RPMI8226 (cell line): ENCODE data around the gene UBFD1.
A peak's percentile ranks its signal among the peaks of the same experiment; 100 is the strongest.
"Not testable (repeated sequence)": the region's sequence is repeated elsewhere in the genome, so short reads cannot be mapped to it uniquely, and the experiment has no call there.

Experiments used
- DNase-seq: peaks from one replicate; pipeline ENCODE4 v3.0.0-alpha.2; 2015

The UBFD1 gene

GRCh38 chr16:23527961-23528643, 29.4 kb upstream of the UBFD1 start:
- DNase-seq, result no peak

DNA sequence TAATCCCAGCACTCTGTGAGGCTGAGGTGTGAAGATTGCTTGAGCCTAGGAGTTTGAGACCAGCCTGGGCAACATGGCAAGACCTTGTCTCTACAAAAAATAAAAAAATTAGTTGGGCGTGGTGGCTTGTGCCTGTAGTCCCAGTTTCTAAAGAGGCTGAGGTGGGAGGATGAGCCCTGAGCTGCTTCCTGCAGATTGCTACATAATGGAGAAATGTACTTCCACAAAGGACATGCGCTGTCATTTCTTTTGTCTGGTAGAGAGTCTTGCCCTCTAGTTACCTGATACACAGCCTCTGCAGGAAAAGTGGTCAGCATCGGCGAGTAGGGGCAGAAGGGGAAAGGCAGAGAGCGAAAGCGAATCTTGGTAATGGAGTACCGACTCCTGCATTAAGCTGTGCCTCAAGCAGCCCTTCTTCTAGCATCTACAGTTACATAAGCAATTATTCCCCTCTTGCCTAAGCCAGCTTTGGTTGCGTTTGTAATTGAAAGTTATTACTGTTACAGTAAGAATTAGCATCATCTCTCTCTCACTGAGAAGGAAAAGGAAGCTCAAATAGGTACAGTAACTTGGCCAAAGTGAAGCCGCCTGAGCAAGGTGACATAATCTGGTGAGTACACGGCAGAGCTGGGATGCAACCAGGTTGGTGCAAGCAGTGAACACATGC, 28.8 kb upstream of the UBFD1 start:
- no peak for DNase-seq

DNA sequence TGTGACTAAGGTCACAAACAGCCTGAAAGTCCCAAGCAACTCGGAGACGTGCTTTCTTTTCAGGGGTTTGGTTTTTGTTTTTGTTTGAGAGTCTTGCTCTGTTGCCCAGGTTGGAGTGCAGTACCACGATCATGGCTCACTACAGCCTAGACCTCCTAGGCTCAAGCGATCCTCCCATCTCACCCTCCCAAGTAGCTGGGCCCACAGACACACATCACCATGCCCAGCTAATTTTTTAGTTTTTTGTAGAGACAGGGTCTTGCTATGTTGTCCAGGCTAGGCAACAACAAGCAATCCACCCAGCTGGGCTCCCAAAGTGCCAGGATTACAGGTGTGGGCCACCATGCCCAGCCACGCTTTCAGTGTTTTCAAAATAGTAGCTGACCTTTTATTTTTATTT, 27.5 kb upstream of the UBFD1 start:
- no peak for DNase-seq

GRCh38 chr16:23532448-23532847, 25.1 kb upstream of the UBFD1 start:
- DNase-seq, result no peak

GRCh38 chr16:23534868-23535860, 22.4 kb upstream of the UBFD1 start:
- DNase-seq, result no peak

- DNase-seq, result no peak
These were observed 21.6 kb upstream of the UBFD1 start for GRCh38 chr16:23535901-23536300.

DNA sequence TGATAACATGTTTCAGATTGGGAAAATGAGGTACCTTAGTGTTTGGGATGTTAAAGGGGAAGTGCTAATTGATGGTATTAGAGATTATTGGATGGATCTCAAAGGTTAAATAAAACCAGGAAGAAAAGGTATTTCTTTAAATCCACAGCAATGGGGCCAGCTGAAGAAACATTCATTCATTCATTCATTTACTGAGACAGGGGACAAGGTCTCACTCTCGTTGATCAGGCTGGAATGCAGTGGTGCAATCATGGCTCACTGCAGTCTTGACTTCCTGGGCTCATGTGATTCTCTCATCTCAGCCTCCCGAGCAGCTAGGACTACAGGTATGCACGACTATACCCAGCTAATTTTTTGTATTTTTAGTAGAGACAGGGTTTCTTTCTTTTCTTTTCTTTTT, 20.1 kb upstream of the UBFD1 start:
- DNase-seq, result no peak

DNA sequence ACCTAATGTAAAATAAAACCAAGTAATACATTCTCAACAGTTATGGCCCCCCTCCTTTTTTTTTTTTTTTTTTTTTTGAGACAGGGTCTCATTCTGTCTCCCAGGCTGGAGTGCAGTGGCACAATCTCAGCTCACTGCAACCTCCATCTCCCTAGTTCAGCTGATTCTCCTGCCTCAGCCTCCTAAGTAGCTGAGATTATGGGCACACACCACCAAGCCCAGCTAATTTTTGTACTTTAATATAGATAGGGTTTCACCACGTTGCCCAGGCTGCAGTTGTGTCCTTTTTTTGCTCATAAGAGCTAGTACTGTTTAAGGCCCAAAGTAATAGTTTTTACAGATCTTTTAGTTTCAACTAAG, 18.6 kb upstream of the UBFD1 start:
- no peak for DNase-seq

DNA sequence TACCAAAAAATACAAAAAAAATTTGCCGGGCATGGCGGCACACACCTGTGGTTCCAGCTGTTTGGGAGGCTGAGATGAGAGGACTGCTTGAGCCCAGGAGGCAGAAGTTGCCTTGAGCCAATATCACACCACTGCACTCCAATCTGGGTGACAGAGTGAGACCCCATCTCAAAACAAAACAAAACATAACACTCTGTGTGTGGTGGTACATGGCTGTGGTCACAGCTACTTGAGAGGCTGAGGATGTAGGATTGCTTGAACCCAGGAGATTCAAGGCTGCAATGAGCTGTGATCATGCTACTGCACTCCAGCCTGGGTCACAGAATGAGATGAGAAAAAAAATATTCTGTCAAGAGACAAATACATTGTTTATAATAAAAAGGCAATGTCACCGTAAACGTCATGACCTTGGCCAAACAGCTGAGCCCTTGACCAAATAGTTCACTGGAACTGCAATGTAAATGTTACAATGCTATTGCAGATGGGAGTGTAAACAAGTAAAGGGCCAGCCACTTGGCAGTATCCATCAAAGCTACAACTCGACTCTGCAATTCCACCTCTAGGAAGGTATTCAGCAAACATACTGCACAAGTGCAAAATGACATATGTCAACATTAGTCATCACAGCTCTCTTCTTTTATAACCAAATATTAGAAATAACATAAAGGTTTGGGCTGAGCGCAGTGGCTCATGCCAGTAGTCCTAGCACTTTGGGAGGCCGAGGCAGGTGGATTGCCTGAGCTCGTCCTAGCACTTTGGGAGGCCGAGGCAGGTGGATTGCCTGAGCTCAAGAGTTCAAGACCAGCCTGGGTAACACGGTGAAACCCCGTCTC, 17.3 kb upstream of the UBFD1 start:
- no peak for DNase-seq

DNA sequence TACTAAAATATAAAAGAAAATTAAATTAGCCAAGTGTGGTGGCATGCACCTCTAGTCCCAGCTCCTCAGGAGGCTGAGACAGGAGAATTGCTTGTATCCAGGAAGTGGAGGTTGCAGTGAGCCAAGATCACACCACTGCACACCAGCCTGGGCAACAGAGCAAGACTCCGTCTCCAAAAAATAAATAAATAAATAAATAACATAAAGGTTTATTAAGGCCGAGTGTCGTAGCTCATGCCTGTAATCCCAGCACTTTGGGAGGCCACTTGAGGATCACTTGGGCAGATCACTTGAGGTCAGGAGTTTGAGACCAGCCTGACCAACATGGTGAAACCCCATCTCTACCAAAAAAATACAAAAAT, 16.7 kb upstream of the UBFD1 start:
- not testable (repeated sequence) for DNase-seq

GRCh38 chr16:23544436-23544835, 13.1 kb upstream of the UBFD1 start:
- DNase-seq, result no peak

- no peak for DNase-seq
These were observed 7.6 kb upstream of the UBFD1 start for GRCh38 chr16:23549938-23550337.

DNA sequence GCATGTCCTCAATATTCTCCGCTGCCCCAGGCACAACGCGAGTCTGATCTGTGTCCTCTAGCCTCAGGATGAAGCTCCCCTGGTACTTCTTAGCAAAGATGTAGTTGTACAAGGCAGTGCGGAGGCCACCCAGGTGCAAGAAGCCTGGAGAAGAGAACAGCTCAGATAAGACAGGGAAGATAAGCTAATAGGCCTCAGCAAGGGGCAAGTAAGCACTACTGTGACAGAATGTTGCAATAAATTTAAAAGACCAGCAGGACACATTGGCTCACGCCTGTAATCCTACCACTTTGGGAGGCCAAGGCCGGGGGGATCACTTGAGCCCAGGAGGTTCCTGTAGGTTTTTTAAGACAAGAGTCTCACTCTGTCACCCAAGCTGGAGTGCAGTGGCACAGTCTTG, 5.4 kb upstream of the UBFD1 start:
- DNase-seq, result no peak

- DNase-seq, result no peak
These were observed 3.0 kb upstream of the UBFD1 start for GRCh38 chr16:23554536-23554935.

DNA sequence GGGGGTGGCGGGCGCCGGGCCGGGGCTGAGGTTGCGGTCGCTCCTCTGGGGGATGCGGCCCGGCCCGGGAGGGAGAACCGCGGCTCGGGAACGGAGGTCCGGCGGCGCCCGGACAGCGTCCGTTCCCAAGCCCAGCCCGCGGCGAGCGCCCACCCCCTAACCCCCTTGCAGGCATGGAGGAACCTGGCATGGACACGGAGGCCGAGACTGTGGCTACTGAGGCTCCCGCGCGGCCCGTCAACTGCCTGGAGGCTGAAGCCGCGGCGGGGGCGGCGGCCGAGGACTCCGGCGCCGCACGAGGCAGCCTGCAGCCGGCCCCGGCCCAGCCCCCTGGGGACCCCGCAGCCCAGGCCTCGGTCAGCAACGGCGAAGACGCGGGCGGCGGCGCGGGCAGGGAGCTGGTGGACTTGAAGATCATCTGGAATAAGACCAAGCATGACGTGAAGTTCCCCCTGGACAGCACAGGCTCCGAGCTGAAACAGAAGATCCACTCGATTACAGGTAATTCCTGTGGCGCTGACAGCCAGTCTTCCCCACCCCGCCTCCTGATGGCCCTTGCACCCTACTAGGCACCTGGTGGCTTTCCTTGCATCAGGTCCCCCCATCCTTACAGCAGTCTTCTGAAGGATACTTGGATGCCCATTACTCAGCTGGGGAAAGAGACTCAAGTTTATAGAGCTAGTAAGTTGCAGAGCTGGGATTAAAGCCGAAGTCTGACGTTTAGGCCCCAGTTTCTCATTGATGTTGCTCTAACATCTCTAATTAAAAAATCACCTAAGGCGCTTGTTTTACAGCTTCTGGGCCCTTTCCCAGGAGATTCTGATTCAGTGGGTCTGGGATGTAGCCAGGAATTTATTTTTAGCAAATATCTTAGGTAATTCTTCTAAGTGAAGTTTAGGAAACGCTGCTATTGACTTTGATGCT, 514 bp downstream of the UBFD1 start:
- DNase-seq, result peak; percentile 19

DNA sequence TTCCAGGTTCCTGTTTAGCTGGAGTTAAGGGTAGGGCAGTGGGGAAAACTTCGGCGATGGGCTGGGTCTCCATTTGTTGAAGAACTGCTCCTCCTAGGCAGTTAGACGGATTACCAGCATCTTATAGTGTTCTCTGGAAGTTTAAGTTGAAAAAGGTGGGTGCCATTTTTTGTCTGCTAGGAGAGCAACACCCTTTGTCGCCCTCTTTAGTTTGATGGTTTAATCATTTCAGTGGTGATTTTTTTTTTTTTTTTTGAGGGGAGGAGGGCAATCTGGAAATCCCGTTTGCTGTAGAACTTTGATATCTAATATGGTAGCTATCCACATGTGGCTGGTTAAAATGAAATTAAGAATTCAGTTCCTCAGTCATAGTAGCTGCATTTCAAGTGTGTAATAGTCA, 4.1 kb downstream of the UBFD1 start:
- no peak for DNase-seq

DNA sequence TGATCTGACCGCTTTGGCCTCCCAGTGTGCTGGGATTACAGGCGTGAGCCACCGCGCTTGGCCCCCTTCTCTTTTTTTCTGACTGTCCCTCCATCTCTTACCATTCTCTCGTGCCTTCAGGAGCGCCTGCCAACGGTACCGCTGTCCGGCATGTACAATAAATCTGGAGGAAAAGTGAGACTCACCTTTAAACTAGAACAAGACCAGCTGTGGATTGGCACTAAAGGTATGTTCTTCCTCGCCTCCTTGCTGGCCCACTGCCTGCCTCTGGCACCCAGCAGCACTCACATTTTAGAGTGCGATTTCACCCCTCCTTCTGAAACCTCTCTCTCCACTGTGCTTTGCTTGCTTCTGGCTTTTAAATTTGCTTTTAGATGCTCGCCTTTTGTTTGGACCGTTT, 5.0 kb downstream of the UBFD1 start:
- no peak for DNase-seq

- no peak for DNase-seq
These were observed 5.7 kb downstream of the UBFD1 start for GRCh38 chr16:23563186-23563585.

DNA sequence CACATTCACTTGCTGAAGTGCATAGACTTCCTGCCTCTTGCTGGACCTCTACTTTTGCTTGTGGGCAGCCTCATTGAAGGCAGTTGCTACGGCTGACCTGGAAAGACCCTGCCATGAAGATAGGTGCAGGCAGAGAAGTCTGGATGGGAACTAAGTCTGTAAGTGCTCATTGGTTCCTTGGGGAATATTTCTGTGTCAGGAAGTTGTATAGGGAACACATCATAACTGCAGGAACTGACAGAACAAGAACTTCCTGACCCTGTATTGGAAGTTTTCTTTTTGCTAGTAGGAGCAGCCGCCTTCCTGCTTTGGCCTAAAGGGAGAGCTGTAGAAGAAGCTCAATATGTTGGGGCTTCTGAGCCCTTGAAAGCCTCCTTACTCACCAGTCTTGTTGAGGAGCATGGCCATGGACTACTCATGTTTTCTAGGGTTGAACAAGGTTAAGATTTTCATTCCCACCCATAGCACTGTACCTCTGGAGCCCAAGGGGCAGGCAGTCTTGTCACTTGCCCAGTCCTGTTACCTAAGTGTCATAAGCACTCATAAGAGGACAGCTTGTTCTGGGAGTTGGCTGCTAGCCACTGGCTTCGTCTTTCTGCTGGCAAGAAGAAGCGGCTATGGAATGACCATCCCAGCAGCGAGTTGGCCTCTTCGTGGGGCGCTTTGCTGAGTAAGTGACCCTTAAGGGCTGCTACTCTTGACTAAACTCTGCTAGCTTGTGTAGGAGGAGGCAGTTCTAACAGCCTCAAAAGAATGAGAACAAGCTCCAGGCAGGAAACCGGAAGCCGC, 7.2 kb downstream of the UBFD1 start:
- DNase-seq, result no peak

- no peak for DNase-seq
These were observed 9.2 kb downstream of the UBFD1 start for GRCh38 chr16:23566724-23567123.

- DNase-seq, result no peak
These were observed 10.1 kb downstream of the UBFD1 start for GRCh38 chr16:23567602-23568001.
